ENCODE measurements around the gene MVD. TPM values are rescaled to one million over a fixed set of nuclear protein-coding genes. Genes with fewer than 3 reads are reported as not detected.

MVD gene
- total and polyA plus RNA-seq, 2 experiments from 2014 or later: 95.3 to 149 TPM

- Mint-ChIP-seq H3K27me3 (ENCODE audit: insufficient read depth, low read depth, poor library complexity) (peaks cover 6% of the 10 kb centered on the region), H3K36me3 (ENCODE audit: low read depth) (peaks cover 37% of the 10 kb centered on the region), H3K4me1 (peaks cover 36% of the 10 kb centered on the region), H3K27ac (no peak overlapping the region), H3K9me3 (no peaks in the 10 kb centered on the region), H3K4me3 (no peak overlapping the region)
- Histone ChIP-seq H3K4me2 (no peak overlapping the region), H3K4me1 (ENCODE audit: insufficient read depth) (no peaks in the 10 kb centered on the region), H3K27me3 (ENCODE audit: insufficient read depth) (no peaks in the 10 kb centered on the region), H3K4me3 (no peak overlapping the region), H3K9me2 (ENCODE audit: insufficient read depth) (no peaks in the 10 kb centered on the region), H2AFZ (no peak overlapping the region), H3K79me2 (replicated peaks; ENCODE audit: insufficient read depth) (peaks cover 33% of the 10 kb centered on the region), H3K36me3 (ENCODE audit: insufficient read depth) (no peaks in the 10 kb centered on the region; the same call in 1 of the 2 replicates), H4K20me1 (replicated peaks; ENCODE audit: insufficient read depth) (peaks cover 15% of the 10 kb centered on the region), H3K27ac (ENCODE audit: low read depth) (0 out of 2 replicates have a peak overlapping the region, but pooled peaks have one; percentile 45), H3F3A (replicated peaks; ENCODE audit: low read depth) (0 out of 2 replicates have a peak, but pooled peaks cover 8% of the 10 kb centered on the region)
- TF ChIP-seq REST (IDR thresholded peaks at IDR 0.05; ENCODE audit: unreplicated experiment): no peak
- no peak for TF ChIP-seq ETS1 (IDR thresholded peaks at IDR 0.05)
- TF ChIP-seq EZH2phosphoT487 (IDR thresholded peaks at IDR 0.05; ENCODE audit: unreplicated experiment): no peak
- TF ChIP-seq STAT1 (IDR thresholded peaks at IDR 0.05; ENCODE audit: unreplicated experiment): no peak
- TF ChIP-seq CTCF (conservative IDR thresholded peaks at IDR 0.05; ENCODE audit: low read depth in 2 of 2): no peak
- TF ChIP-seq EZH2 (IDR thresholded peaks at IDR 0.05; ENCODE audit: low read depth, unreplicated experiment): no peak
- no peak for TF ChIP-seq ZNF462 (CRISPR knock-in tag; IDR thresholded peaks at IDR 0.05)
- no peak for TF ChIP-seq ZNF331 (CRISPR knock-in tag; IDR thresholded peaks at IDR 0.05; ENCODE audit: low read depth)
- TF ChIP-seq JUNB (IDR thresholded peaks at IDR 0.05; ENCODE audit: unreplicated experiment): no peak
- TF ChIP-seq CREB1 (CRISPR knock-in tag; IDR thresholded peaks at IDR 0.05; ENCODE audit: low read depth): no peak
- TF ChIP-seq ZNF114 (CRISPR knock-in tag; IDR thresholded peaks at IDR 0.05): no peak
- no peak for TF ChIP-seq POLR2AphosphoS5 (IDR thresholded peaks at IDR 0.05; ENCODE audit: low read depth)
- no peak for TF ChIP-seq NANOG (IDR thresholded peaks at IDR 0.05; ENCODE audit: borderline replicate concordance)
- DNase-seq (ENCODE audit: low spot score): no peak
- ATAC-seq: no peak
These were observed 43.8 kb downstream of the MVD start for GRCh38 chr16:88618956-88619667.

All from GM23338 (cell line).